Thyroid gland (tissue), 4 donors: Measurements from ENCODE around the gene MAPRE3. TPM values are rescaled to one million over a fixed set of nuclear protein-coding genes. Genes with fewer than 3 reads are reported as not detected.
A peak's percentile ranks its signal among the peaks of the same experiment; 100 is the strongest.

ENCODE experiments used
- DNase-seq, 2 donors: peaks; one replicate each; pipeline ENCODE4 v3.0.0-alpha.2; 2019
- H3K27ac ChIP-seq, 3 donors: fragments of 200-600 bp; sonication (generic); 1 replicate in 2 of 3; 2 replicates in 1 of 3; pipeline ENCODE4 v1.5.1; 2016 to 2019; ENCODE audit warnings: mild to moderate bottlenecking in 1 of 3, moderate library complexity in 1 of 3
- H3K27me3 ChIP-seq: fragments of 200-600 bp; sonication (generic); one replicate; pipeline ENCODE4 v1.5.1; 2019
- H3K36me3 ChIP-seq, 2 donors: fragments of 200-600 bp; sonication (generic); one replicate each; pipeline ENCODE4 v1.5.1; 2016 to 2019
- H3K4me1 ChIP-seq, 2 donors: fragments of 200-600 bp; sonication (generic); one replicate each; pipeline ENCODE4 v1.5.1; 2017 to 2019
- H3K4me3 ChIP-seq, 3 donors: fragments of 200-600 bp; sonication (generic); replicated peaks in 1 of 3; 1 replicate in 2 of 3; 2 replicates in 1 of 3; pipeline ENCODE4 v1.5.1; 2016; ENCODE audit warnings: mild to moderate bottlenecking in 1 of 3
- H3K9me3 ChIP-seq: fragments of 200-600 bp; sonication (generic); one replicate; pipeline ENCODE4 v1.5.1; 2017
- CTCF ChIP-seq, 6 experiments: fragments of 200-600 bp in 3 of 6; fragments of 450-650 bp in 3 of 6; sonication (generic) in 3 of 6; IDR thresholded peaks; one replicate each; pipeline ENCODE4 v1.5.1; 2016 to 2019; ENCODE audit warnings: antibody characterized with exemption in 6 of 6, mild to moderate bottlenecking in 2 of 6, inconsistent platforms in 1 of 6, moderate library complexity in 1 of 6
- POLR2A ChIP-seq, 2 donors: fragments of 450-650 bp; IDR thresholded peaks; one replicate each; pipeline ENCODE4 v1.6.1; 2017; ENCODE audit warnings: antibody characterized with exemption in 2 of 2, mild to moderate bottlenecking in 2 of 2, moderate library complexity in 1 of 2
- WGBS, 2 donors: methylation state at CpG; one replicate each; pipeline ENCODE4 v1.1.5; 2017; 5-methylcytosine and 5-hydroxymethylcytosine counted together
- intact Hi-C: fragments of 100-400 bp; cut with DNase I; formaldehyde crosslinking; loops from one replicate; pipeline ENCODE4 v1.15.1; 2023
- total RNA-seq, 4 donors: library from RNA; depleted of rRNA; stranded (reverse); fragments of >200 nt; gene quantifications; one replicate each; pipeline ENCODE4 v1.2.3, GENCODE V29; 2016

MAPRE3 gene
- total RNA-seq, 4 donors from 2014 or later = 12.9 to 21.2 (median 17.0) TPM

- H3K27me3 ChIP-seq = no peaks in the 10 kb centered on the region
- H3K4me3 ChIP-seq = no peak overlapping the region
- WGBS, 2 donors = 46 to 64% methylated on average over 2 of the region's 2 CpGs
- no peaks in the 10 kb centered on the region for H3K36me3 ChIP-seq
- intact Hi-C loops = no loop called here
- H3K27ac ChIP-seq = no peak overlapping the region
- no peak for DNase-seq
- TF ChIP-seq CTCF (IDR thresholded peaks at IDR 0.05) (no peak), POLR2A (IDR thresholded peaks at IDR 0.05) (no peak)
- peaks cover 11 to 12% of the 10 kb centered on the region in 2 donors for H3K4me1 ChIP-seq
- H3K9me3 ChIP-seq = no peaks in the 10 kb centered on the region
Observed at GRCh38 chr2:26975102-26975501, 4.7 kb downstream of the MAPRE3 start.

DNA sequence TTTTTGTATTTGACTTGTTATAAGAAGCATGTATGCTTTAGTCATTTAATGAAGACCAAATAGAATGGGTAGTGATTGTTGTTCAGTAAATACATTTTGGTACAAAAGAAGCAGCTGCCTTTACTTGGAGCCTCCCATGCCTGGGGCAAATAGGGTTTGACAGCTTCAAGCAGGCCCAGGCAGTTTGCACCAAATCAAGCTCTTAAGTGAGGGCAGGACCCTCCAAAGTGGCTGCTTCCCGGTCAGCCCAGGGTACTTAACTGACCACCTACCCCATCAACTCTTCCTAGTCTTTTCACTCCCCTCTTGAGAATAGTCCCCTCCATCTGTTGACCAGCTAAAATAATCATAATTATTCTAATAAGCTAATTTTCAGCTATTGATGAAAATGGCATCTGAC lies 5.2 kb downstream of the MAPRE3 start:
- 47 to 50% methylated on average over 1 of the region's 1 CpG for WGBS, 2 donors
- Histone ChIP-seq H3K9me3 (no peaks in the 10 kb centered on the region), H3K27ac (no peak overlapping the region), H3K27me3 (no peaks in the 10 kb centered on the region), H3K4me1 (peaks cover 10 to 12% of the 10 kb centered on the region in 2 donors), H3K36me3 (no peaks in the 10 kb centered on the region), H3K4me3 (no peak overlapping the region)
- intact Hi-C loops = no loop called here
- DNase-seq = no peak
- no peak for TF ChIP-seq CTCF (IDR thresholded peaks at IDR 0.05)
- no peak for TF ChIP-seq POLR2A (IDR thresholded peaks at IDR 0.05)

GRCh38 chr2:26976237-26976636 lies 5.8 kb downstream of the MAPRE3 start:
- DNase-seq = no peak
- TF ChIP-seq POLR2A (IDR thresholded peaks at IDR 0.05) (no peak), CTCF (IDR thresholded peaks at IDR 0.05) (no peak)
- Histone ChIP-seq H3K4me3 (no peak overlapping the region), H3K27ac (no peak overlapping the region), H3K4me1 (peaks cover 10% of the 10 kb centered on the region in 2 donors), H3K9me3 (no peaks in the 10 kb centered on the region), H3K36me3 (no peaks in the 10 kb centered on the region), H3K27me3 (no peaks in the 10 kb centered on the region)
- WGBS, 2 donors = 75 to 89% methylated on average over 5 of the region's 5 CpGs
- intact Hi-C loops = no loop called here

DNA sequence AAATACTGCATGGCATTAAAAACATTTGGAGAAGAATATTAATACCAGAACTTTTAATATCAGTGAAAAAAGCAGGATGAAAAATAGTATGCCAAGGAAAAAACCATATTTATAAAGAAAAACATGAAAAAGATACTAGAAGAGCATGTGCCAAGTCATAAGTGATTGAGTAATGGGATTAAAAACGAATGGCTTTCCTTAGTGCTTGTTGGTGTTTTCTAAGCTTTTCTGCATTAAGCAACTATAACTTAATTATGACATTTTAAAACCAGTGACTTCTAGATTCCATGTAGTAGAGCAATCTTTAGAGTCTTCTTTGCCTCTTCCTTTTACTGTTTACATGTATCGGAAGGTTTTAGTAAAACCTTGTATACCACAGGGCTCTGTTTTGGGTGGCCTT lies 6.6 kb downstream of the MAPRE3 start:
- Histone ChIP-seq H3K36me3 (no peaks in the 10 kb centered on the region), H3K4me3 (no peak overlapping the region), H3K27ac (no peak overlapping the region), H3K9me3 (no peaks in the 10 kb centered on the region), H3K27me3 (no peaks in the 10 kb centered on the region), H3K4me1 (peaks cover 9 to 14% of the 10 kb centered on the region in 2 donors)
- no peak for DNase-seq
- 82 to 87% methylated on average over 2 of the region's 2 CpGs for WGBS, 2 donors
- no peak for TF ChIP-seq CTCF (IDR thresholded peaks at IDR 0.05)
- TF ChIP-seq POLR2A (IDR thresholded peaks at IDR 0.05) = no peak
- intact Hi-C loops = no loop called here

GRCh38 chr2:26978061-26978596 lies 7.7 kb downstream of the MAPRE3 start:
- peak; percentile 91 for DNase-seq
- TF ChIP-seq POLR2A (IDR thresholded peaks at IDR 0.05) (no peak), CTCF (IDR thresholded peaks at IDR 0.05) (no peak)
- intact Hi-C loops = no loop called here
- Histone ChIP-seq H3K4me3 (no peak overlapping the region), H3K27ac (peak overlapping the region; percentile 30 to 53 (median 53)), H3K9me3 (no peaks in the 10 kb centered on the region), H3K4me1 (peaks cover 19 to 26% of the 10 kb centered on the region in 2 donors), H3K36me3 (no peaks in the 10 kb centered on the region), H3K27me3 (no peaks in the 10 kb centered on the region)
- 36 to 42% methylated on average over 4 of the region's 4 CpGs for WGBS, 2 donors
